SU-DHL-6 (cell line): ENCODE measurements around the gene KCTD14.
A peak's percentile ranks its signal among the peaks of the same experiment; 100 is the strongest.

Experiments
- H2AFZ ChIP-seq: fragments of 200-600 bp; sonication (generic); 2 replicates; pipeline ENCODE4 v1.6.1; 2014; ENCODE audit warnings: low read depth, mild to moderate bottlenecking, moderate library complexity, mixed read lengths, antibody characterized with exemption, low read length; ENCODE audit not compliant: severe bottlenecking
- H3F3A ChIP-seq: fragments of 200-600 bp; shearing (Covaris generic); 2 replicates; pipeline ENCODE4 v1.6.0; 2016; ENCODE audit warnings: antibody characterized with exemption, mild to moderate bottlenecking; ENCODE audit not compliant: insufficient read depth
- H3K27ac ChIP-seq: fragments of 200-600 bp; sonication (generic); 2 replicates; pipeline ENCODE4 v1.5.1; 2016; ENCODE audit warnings: low read depth, mild to moderate bottlenecking, low read length, moderate library complexity, mixed read lengths
- H3K27me3 ChIP-seq: fragments of 200-600 bp; sonication (generic), shearing (Covaris generic); 2 replicates; pipeline ENCODE4 v1.6.0; 2014; ENCODE audit warnings: mild to moderate bottlenecking, low read length
- H3K36me3 ChIP-seq: fragments of 200-600 bp; sonication (generic); 2 replicates; pipeline ENCODE4 v1.6.1; 2014; ENCODE audit warnings: mild to moderate bottlenecking, low read length, mixed read lengths
- H3K4me2 ChIP-seq: fragments of 300-600, 200-600 bp; shearing (Covaris generic), sonication (generic); 2 replicates; pipeline ENCODE4 v1.6.0; 2014; ENCODE audit warnings: low read length, low read depth, mild to moderate bottlenecking; ENCODE audit not compliant: poor library complexity, severe bottlenecking
- H3K4me3 ChIP-seq: fragments of 200-600 bp; sonication (generic); 2 replicates; pipeline ENCODE4 v1.5.1; 2014; ENCODE audit warnings: antibody characterized with exemption, low read length, mild to moderate bottlenecking, mixed read lengths; ENCODE audit not compliant: insufficient read depth, poor library complexity, severe bottlenecking
- H3K79me2 ChIP-seq: fragments of 200-600 bp; sonication (generic); 2 replicates; pipeline ENCODE4 v1.6.1; 2014; ENCODE audit warnings: mild to moderate bottlenecking, low read length, moderate library complexity; ENCODE audit not compliant: insufficient read depth
- H3K9ac ChIP-seq: fragments of 200-600 bp; sonication (generic); 2 replicates; pipeline ENCODE4 v1.7.0; 2014; ENCODE audit warnings: mild to moderate bottlenecking, low read length
- H3K9me2 ChIP-seq: fragments of 200-600 bp; sonication (generic); replicated peaks from 2 replicates; pipeline ENCODE4 v1.6.1; 2014; ENCODE audit warnings: low read length; ENCODE audit not compliant: insufficient read depth
- H3K9me3 ChIP-seq: fragments of 200-600 bp; sonication (generic); 2 replicates; pipeline ENCODE4 v1.6.1; 2014; ENCODE audit warnings: low read length, mixed read lengths; ENCODE audit not compliant: insufficient read depth
- H4K20me1 ChIP-seq: fragments of 200-600 bp; sonication (generic); 2 replicates; pipeline ENCODE4 v1.6.1; 2014; ENCODE audit warnings: low read depth, mild to moderate bottlenecking, antibody characterized with exemption, low read length, moderate library complexity, mixed read lengths
- EZH2phosphoT487 ChIP-seq: fragments of 200-600 bp; sonication (generic), shearing (Covaris generic); conservative IDR thresholded peaks from 2 replicates; pipeline ENCODE4 v1.6.1; 2018; ENCODE audit warnings: mild to moderate bottlenecking, antibody characterized with exemption, low read length, moderate library complexity, mixed read lengths
- TF ChIP-seq, protein P1 (sequence below): fragments of 200-600 bp; sonication (generic); IDR thresholded peaks from one replicate; pipeline ENCODE4 v1.5.1; 2017; ENCODE audit warnings: antibody characterized with exemption, mild to moderate bottlenecking, low read length, moderate library complexity; ENCODE audit not compliant: insufficient read depth, poor library complexity, severe bottlenecking

Gene KCTD14

DNA sequence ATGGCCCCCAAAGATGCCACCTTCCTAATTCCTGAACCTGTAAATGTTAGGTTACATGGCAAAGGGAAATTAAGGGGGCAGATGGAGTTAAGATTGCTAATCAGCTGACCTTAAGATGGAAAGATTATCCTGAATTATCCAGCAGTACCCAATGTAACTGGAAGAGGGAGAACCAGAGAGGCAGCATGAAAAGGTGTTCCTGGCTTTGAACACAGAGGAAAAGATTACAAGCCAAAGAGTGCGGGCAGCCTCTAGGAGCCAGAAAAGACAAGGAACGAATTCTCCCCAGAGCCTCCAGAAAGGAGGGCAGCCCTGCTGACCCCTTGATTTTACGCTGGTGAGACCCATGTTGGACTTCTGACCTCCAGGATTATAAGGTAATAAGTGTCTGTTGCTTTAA, 25.5 kb upstream of the KCTD14 start:
- Histone ChIP-seq H2AFZ (no peak overlapping the region), H3K79me2 (no peaks in the 10 kb centered on the region), H3K9me3 (no peaks in the 10 kb centered on the region), H4K20me1 (no peaks in the 10 kb centered on the region), H3K4me2 (no peak overlapping the region), H3K36me3 (no peaks in the 10 kb centered on the region), H3K27ac (no peak overlapping the region), H3K4me3 (no peak overlapping the region), H3K27me3 (no peaks in the 10 kb centered on the region), H3K9ac (no peak overlapping the region), H3K9me2 (no peaks in the 10 kb centered on the region), H3F3A (no peaks in the 10 kb centered on the region)
- no peak for TF ChIP-seq EZH2phosphoT487
- TF ChIP-seq, protein P1, sequence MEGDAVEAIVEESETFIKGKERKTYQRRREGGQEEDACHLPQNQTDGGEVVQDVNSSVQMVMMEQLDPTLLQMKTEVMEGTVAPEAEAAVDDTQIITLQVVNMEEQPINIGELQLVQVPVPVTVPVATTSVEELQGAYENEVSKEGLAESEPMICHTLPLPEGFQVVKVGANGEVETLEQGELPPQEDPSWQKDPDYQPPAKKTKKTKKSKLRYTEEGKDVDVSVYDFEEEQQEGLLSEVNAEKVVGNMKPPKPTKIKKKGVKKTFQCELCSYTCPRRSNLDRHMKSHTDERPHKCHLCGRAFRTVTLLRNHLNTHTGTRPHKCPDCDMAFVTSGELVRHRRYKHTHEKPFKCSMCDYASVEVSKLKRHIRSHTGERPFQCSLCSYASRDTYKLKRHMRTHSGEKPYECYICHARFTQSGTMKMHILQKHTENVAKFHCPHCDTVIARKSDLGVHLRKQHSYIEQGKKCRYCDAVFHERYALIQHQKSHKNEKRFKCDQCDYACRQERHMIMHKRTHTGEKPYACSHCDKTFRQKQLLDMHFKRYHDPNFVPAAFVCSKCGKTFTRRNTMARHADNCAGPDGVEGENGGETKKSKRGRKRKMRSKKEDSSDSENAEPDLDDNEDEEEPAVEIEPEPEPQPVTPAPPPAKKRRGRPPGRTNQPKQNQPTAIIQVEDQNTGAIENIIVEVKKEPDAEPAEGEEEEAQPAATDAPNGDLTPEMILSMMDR, result no peak

DNA sequence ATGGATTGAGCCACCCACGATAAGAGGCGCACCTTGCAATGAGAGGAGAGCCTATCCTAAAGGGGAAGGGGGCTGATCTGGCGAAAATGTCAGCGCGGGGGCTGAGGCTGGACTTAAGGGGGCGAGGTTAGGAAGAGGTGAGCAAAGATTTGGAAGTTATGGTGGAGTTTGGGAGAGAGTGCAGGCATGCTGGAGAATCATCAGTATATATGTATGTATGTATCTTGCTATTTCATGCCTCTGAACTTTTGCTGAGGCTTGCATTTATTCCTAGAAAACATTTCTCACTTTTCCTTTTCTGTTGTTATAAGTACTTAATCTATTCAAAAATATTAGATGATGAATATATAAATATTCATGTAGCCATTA, 23.4 kb upstream of the KCTD14 start:
- no peak overlapping the region for H3K4me2 ChIP-seq
- no peak for TF ChIP-seq EZH2phosphoT487
- no peaks in the 10 kb centered on the region for H4K20me1 ChIP-seq
- H3K9ac ChIP-seq, result no peak overlapping the region
- H3K9me2 ChIP-seq, result no peaks in the 10 kb centered on the region
- no peak overlapping the region for H3K4me3 ChIP-seq
- H3F3A ChIP-seq, result no peaks in the 10 kb centered on the region
- no peaks in the 10 kb centered on the region for H3K36me3 ChIP-seq
- H3K27ac ChIP-seq, result no peak overlapping the region
- no peaks in the 10 kb centered on the region for H3K79me2 ChIP-seq
- H3K27me3 ChIP-seq, result no peaks in the 10 kb centered on the region
- peak overlapping the region; percentile 82 for H2AFZ ChIP-seq
- no peaks in the 10 kb centered on the region for H3K9me3 ChIP-seq

DNA sequence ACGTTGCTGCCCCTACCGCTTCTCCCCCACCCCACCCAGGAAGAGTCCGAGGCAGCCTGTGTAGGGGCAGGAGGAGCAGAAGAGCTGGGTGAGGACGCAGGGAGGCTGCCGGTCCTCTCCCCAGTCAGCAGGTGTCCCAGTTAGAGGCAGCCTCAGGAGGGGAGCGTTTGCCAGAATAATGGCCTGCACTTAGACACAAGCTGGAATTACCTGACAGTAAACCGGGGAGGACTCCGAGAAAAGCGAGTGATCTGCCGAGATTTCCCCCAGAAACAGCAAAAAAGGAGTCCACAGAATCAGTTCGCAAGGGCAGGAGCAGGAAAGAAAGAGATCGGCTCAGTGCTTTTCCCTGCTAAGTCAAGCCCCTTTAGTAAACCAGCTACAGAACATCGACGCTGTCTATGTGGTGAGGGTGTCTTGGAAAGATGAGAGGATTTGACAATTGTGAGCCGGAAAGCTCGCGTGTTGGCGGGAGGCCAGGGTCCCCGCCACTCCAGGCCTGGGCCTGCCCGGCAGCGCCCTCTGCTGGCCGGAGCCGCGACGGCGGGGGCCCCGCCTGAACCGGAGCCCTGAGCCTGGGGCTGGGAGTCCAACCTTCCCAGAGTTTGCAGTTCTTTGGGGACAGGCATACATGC, 22.9 kb upstream of the KCTD14 start:
- no peak overlapping the region for H3K27ac ChIP-seq
- peak overlapping the region; percentile 82 for H2AFZ ChIP-seq
- H3K9me2 ChIP-seq, result no peaks in the 10 kb centered on the region
- H3K9me3 ChIP-seq, result no peaks in the 10 kb centered on the region
- H3F3A ChIP-seq, result no peaks in the 10 kb centered on the region
- TF ChIP-seq, protein P1, result peak; percentile 98
- TF ChIP-seq EZH2phosphoT487, result no peak
- H3K27me3 ChIP-seq, result no peaks in the 10 kb centered on the region
- H3K9ac ChIP-seq, result peak overlapping the region; percentile 2; the same call in 1 of the 2 replicates
- peak overlapping the region; percentile 36 for H3K4me2 ChIP-seq
- H3K79me2 ChIP-seq, result no peaks in the 10 kb centered on the region
- H4K20me1 ChIP-seq, result no peaks in the 10 kb centered on the region
- no peaks in the 10 kb centered on the region for H3K36me3 ChIP-seq
- H3K4me3 ChIP-seq, result no peak overlapping the region

DNA sequence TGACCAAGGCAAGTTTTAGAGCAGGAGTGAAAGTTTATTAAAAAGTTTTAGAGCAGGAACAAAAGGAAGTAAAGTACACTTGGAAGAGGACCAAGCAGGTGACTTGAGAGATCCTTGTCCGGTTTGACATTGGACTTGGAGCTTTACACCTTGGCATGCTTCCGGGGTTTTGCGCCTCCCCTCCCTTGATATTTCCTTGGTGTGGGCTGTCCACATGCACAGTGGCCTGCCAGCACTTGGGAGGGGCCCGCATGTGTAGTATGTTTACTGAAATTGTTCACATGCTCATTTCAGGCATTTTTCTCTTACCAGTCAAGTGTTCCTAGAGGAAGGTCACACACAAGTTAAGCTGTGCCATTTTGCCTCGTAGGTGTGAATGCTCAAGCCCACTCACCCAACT, 21.6 kb upstream of the KCTD14 start:
- H2AFZ ChIP-seq, result no peak overlapping the region
- no peaks in the 10 kb centered on the region for H3F3A ChIP-seq
- H3K27ac ChIP-seq, result no peak overlapping the region
- no peaks in the 10 kb centered on the region for H3K9me2 ChIP-seq
- TF ChIP-seq, protein P1, result no peak
- TF ChIP-seq EZH2phosphoT487, result no peak
- H3K9ac ChIP-seq, result no peak overlapping the region
- H4K20me1 ChIP-seq, result no peaks in the 10 kb centered on the region
- H3K27me3 ChIP-seq, result no peaks in the 10 kb centered on the region
- H3K4me3 ChIP-seq, result no peak overlapping the region
- H3K36me3 ChIP-seq, result no peaks in the 10 kb centered on the region
- no peaks in the 10 kb centered on the region for H3K9me3 ChIP-seq
- H3K4me2 ChIP-seq, result no peak overlapping the region
- no peaks in the 10 kb centered on the region for H3K79me2 ChIP-seq
